ENCODE measurements around the gene BFSP2.
"Not testable (repeated sequence)": the region's sequence is repeated elsewhere in the genome, so short reads cannot be mapped to it uniquely, and the experiment has no call there.

Gene BFSP2

DNA sequence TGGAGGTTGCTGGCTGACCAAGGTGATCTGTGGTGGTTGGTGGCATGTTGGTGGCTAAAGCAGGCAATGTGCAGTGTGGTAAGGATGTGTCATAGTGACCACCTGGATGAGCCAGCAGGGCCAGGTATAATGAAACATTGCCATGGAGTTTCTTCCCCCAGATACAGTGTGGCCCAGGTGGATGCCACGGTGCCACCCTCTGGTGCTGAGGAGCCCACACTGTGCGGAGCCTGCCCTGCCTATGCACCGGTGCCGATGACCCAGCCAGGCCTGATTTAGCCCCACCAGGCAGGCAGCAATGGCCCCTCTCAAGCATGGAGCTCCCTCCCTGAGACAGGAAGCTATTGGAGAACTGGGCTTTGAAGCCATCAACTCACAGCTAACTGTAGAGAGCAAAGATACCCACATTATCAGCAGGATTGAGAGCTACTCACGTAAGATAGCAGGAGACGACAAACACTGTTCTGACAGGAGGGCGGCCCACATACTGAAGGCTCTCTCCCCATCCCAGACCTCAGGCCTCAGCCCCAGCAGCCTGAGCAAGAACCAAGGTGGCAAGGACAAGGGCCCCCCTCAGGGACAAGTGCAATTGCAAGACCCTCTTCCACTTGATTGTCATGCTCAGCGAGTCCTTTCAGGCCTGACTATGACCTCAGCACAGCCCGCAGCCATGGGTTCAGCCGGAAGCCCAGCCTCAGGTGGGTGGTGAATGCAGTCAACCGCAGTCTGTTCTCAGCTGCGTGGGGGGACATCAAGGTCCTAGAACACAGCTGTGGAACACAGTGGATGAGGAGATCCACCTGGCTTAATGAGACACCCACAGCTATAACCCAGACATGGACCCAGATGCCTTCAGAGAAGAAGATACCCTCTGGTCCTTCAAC lies 90.9 kb downstream of the BFSP2 start:
- peak; percentile 83 for DNase-seq (ENCODE audit: extremely low spot score)
- ChIA-PET CTCF (interaction anchor here (1.0 to 11.3 kb wide), 11 partner anchors 11 to 86 kb away, joined by 3 to 170 read pairs (median 5); no protein-coding TSS in a partner anchor), POLR2A (interaction anchor here (0.9 to 1.4 kb wide), 3 partner anchors 51 to 83 kb away, joined by 3 to 12 read pairs (median 4); partner anchors contain the start of gene CDV3)
- TF ChIP-seq, protein P1, sequence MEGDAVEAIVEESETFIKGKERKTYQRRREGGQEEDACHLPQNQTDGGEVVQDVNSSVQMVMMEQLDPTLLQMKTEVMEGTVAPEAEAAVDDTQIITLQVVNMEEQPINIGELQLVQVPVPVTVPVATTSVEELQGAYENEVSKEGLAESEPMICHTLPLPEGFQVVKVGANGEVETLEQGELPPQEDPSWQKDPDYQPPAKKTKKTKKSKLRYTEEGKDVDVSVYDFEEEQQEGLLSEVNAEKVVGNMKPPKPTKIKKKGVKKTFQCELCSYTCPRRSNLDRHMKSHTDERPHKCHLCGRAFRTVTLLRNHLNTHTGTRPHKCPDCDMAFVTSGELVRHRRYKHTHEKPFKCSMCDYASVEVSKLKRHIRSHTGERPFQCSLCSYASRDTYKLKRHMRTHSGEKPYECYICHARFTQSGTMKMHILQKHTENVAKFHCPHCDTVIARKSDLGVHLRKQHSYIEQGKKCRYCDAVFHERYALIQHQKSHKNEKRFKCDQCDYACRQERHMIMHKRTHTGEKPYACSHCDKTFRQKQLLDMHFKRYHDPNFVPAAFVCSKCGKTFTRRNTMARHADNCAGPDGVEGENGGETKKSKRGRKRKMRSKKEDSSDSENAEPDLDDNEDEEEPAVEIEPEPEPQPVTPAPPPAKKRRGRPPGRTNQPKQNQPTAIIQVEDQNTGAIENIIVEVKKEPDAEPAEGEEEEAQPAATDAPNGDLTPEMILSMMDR (IDR thresholded peaks at IDR 0.05; ENCODE audit: control extremely low read depth, extremely low read depth, low read depth, missing control alignments) = no peak

DNA sequence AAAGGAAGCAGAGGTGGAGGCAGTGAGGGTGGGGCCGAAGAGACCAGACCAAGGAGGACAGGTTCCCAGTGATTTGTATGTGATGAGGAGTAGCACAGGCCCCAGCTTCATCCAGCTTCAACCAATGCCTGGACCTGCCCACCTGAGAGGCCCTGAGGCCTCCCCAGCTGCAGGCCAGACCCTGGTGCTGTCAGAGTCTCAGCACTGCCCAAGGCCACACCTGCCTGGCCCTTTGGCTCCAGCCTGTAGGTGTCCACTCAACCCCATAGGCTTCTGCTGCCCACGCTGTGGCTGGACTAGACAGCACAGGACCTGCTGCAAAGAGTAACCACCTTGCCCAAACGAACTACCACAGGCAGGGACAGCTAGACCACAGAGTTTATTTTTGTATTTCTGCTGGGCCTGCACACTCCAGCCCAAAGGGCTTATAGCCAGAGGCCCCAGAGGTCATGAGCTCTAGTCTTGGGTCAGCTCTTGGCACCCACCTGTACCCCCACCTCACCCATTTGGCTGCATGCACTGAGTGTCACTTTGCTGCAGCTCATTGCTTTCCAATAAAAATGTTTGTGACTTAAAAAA lies 91.7 kb downstream of the BFSP2 start:
- POLR2A ChIA-PET = interaction anchor here (1.4 kb wide), 1 partner anchor 82 kb away, joined by 12 read pairs; the partner anchor contains the start of gene CDV3

DNA sequence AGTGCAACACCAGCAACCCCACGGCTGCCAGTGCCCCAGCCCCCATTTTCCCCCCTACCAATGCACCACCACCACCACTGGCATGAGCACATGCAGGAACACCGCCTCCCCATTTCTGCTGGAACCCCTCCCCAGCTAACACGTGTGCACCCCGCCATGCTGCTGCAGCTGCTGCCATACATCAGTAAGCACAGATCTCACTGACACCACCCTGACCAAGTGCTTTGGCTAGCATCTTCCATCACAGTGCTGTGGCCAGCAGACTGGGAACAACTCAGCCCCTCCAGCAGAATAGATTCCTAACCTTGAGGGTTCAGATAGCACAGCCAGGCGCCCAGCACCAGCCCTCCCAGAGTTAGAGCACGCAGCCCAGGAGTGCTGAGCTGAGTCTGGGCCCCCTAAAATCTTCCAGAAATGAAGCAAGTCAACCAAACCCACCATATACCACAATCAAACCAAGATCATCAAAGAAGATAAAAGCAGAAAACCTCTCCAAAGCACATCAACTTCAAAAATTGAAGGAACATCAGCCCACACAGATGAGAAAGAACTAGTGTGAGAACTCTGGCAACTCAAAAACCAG lies 92.4 kb downstream of the BFSP2 start:
- CTCF ChIA-PET = interaction anchor here (1.1 to 11.3 kb wide), 6 partner anchors 9 to 88 kb away, joined by 3 to 170 read pairs (median 6); no protein-coding TSS in a partner anchor

More for the DNA sequence above, 91.7 kb downstream of the BFSP2 start:
- DNase-seq (ENCODE audit: extremely low spot score) = peak; percentile 39
- TF ChIP-seq, protein P1 (IDR thresholded peaks at IDR 0.05; ENCODE audit: control extremely low read depth, extremely low read depth, low read depth, missing control alignments) = no peak
- CTCF ChIA-PET = interaction anchor here (1.1 to 11.3 kb wide), 8 partner anchors 10 to 88 kb away, joined by 3 to 170 read pairs (median 6); no protein-coding TSS in a partner anchor

DNA sequence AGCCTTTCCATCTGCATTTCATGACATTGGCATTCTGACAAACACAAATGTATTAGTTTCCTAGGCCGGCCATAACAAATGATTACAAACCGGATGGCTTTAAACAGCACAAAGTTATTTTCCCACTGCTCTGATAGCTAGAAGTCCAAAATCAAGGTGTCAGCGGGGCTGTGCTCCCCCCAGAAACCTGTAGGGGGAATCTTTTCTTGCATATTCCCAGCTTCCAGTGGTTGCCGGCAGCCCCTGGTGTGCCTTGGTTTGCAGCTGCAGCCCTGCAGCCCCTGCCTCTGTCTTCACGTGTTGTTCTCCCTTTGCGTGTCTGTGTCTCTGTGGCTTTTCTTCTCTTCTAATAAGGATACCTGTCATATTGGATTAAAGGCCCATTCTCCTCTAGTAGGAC lies 94.6 kb downstream of the BFSP2 start:
- TF ChIP-seq, protein P1 (IDR thresholded peaks at IDR 0.05; ENCODE audit: control extremely low read depth, extremely low read depth, low read depth, missing control alignments) = no peak
- POLR2A ChIA-PET = no interaction called here
- DNase-seq (ENCODE audit: extremely low spot score) = no peak
- CTCF ChIA-PET = interaction anchor here (1.0 to 1.2 kb wide), 3 partner anchors 15 to 80 kb away, joined by 3 to 5 read pairs (median 3); no protein-coding TSS in a partner anchor

More for the DNA sequence above, 92.4 kb downstream of the BFSP2 start:
- TF ChIP-seq, protein P1 (IDR thresholded peaks at IDR 0.05; ENCODE audit: control extremely low read depth, extremely low read depth, low read depth, missing control alignments) = no peak
- POLR2A ChIA-PET = interaction anchor here (0.5 to 1.4 kb wide), 2 partner anchors 27 to 82 kb away, joined by 4 to 12 read pairs; partner anchors contain the start of gene CDV3
- peak; percentile 25 for DNase-seq (ENCODE audit: extremely low spot score)

DNA sequence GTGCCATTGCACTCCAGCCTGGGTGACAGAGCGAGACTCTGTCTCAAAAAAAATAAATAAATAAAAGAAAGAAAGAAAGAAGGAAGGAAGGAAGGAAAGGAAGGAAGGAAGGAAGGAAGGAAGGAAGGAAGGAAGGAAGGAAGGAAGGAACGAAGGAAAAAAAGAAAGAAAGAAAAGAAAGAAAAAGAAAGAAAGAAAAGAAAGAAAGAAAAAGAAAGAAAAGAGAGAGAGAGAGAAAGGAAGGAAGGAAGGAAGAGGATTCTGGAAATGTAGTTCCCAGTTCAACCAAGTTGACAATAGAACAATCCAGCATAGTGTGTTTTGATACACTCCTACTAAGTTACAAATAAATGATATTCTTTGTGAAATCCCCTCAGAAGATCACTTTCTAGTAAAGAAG lies 102.7 kb downstream of the BFSP2 start:
- CTCF ChIA-PET; DNase-seq (ENCODE audit: extremely low spot score); POLR2A ChIA-PET: not testable (repeated sequence)

DNA sequence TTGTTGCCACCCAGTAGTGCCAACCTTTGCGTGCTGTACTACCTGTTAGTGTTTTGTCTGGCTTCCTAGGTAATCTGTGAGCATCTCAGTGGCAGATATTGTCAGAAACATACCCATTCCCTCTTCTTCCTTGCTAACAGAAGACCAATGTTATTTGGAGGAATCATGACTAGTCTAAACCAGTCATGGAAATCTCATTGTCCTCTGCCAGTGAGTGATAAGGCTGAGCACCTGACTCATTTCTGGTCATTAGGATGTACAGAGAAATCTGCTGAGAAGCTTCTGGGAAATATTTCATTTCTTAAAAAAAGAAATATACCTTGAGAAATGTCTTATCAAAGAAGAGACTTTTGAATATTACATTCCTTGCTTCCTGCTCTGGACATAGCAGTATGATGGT lies 103.6 kb downstream of the BFSP2 start:
- POLR2A ChIA-PET = no interaction called here
- no peak for DNase-seq (ENCODE audit: extremely low spot score)
- TF ChIP-seq, protein P1 (IDR thresholded peaks at IDR 0.05; ENCODE audit: control extremely low read depth, extremely low read depth, low read depth, missing control alignments) = no peak
- CTCF ChIA-PET = interaction anchor here (0.8 to 2.0 kb wide), 5 partner anchors 12 to 75 kb away, joined by 3 to 8 read pairs (median 3); no protein-coding TSS in a partner anchor
